ENCODE results near the gene ERRFI1.

Gene ERRFI1

DNA sequence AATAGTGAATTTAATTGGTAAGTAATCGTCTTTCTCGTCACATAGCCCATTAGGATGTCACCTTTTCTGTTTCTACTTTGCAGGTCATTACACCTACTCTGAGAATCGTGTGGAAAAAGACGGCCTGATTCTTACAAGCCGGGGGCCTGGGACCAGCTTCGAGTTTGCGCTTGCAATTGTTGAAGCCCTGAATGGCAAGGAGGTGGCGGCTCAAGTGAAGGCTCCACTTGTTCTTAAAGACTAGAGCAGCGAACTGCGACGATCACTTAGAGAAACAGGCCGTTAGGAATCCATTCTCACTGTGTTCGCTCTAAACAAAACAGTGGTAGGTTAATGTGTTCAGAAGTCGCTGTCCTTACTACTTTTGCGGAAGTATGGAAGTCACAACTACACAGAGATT, 41.3 kb downstream of the ERRFI1 start:
- TF ChIP-seq, protein P1, sequence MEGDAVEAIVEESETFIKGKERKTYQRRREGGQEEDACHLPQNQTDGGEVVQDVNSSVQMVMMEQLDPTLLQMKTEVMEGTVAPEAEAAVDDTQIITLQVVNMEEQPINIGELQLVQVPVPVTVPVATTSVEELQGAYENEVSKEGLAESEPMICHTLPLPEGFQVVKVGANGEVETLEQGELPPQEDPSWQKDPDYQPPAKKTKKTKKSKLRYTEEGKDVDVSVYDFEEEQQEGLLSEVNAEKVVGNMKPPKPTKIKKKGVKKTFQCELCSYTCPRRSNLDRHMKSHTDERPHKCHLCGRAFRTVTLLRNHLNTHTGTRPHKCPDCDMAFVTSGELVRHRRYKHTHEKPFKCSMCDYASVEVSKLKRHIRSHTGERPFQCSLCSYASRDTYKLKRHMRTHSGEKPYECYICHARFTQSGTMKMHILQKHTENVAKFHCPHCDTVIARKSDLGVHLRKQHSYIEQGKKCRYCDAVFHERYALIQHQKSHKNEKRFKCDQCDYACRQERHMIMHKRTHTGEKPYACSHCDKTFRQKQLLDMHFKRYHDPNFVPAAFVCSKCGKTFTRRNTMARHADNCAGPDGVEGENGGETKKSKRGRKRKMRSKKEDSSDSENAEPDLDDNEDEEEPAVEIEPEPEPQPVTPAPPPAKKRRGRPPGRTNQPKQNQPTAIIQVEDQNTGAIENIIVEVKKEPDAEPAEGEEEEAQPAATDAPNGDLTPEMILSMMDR (IDR thresholded peaks at IDR 0.05; ENCODE audit: insufficient read depth, missing control alignments): no peak
- FAIRE-seq: no peak

DNA sequence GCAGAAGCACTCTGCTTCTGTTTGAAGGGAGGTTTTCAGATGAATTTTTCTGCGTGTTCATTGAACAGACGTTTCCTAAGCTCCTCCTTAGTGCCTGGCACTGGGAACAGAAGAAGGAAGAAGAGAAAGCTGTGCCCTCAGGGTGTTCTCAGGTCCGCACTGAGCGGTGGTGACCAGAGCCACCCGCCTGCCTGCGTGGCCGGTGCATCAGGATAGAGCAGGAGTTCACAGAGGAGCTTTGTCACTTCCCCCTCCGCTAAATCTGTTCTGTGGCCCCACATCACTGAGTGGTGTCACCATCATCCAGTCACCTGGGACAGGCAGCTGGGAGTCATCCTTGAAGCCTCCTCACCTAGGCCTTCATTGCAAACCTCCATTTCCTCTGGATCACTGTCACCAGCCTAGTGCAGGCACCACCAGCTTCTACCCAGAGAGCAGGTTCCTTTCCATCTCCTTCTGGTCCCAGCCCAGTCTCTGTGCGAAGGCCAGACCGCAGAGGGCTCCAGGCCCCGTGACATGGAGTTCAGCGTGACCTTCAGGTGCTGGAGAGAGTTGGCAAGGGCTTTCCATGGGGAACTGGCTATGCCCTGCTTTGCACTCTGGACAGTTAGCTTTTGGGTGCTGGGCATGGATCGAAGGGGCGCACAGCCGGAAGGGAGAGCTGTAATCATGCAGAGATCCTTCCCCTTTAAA, 42.9 kb downstream of the ERRFI1 start:
- no peak for FAIRE-seq
- no peak for DNase-seq (ENCODE audit: insufficient read length, low spot score)
- TF ChIP-seq, protein P1 (IDR thresholded peaks at IDR 0.05; ENCODE audit: insufficient read depth, missing control alignments): no peak

More for the DNA sequence above, 41.3 kb downstream of the ERRFI1 start:
- no peak for DNase-seq (ENCODE audit: insufficient read length, low spot score)

DNA sequence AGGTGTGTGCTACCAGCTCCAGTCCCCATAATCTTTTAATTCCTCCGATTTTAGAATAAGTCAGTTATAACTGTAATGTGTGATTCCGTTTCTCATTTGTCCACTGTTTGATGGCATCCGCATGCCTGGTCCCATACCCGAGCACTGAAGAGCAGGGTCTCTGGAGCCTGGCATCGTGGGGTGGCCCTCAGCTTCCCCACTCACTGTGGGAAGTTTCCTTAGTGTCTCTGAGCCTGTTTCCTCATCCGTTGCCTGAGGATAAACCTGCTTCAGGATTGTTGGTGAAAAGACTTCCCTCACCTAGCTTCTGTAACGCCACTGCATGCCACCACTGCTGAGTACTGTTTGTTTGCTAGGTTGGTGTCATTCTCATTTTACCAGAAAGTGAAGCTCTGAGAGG, 45.1 kb downstream of the ERRFI1 start:
- DNase-seq (ENCODE audit: insufficient read length, low spot score): no peak
- FAIRE-seq: no peak
- TF ChIP-seq, protein P1 (IDR thresholded peaks at IDR 0.05; ENCODE audit: insufficient read depth, missing control alignments): no peak

DNA sequence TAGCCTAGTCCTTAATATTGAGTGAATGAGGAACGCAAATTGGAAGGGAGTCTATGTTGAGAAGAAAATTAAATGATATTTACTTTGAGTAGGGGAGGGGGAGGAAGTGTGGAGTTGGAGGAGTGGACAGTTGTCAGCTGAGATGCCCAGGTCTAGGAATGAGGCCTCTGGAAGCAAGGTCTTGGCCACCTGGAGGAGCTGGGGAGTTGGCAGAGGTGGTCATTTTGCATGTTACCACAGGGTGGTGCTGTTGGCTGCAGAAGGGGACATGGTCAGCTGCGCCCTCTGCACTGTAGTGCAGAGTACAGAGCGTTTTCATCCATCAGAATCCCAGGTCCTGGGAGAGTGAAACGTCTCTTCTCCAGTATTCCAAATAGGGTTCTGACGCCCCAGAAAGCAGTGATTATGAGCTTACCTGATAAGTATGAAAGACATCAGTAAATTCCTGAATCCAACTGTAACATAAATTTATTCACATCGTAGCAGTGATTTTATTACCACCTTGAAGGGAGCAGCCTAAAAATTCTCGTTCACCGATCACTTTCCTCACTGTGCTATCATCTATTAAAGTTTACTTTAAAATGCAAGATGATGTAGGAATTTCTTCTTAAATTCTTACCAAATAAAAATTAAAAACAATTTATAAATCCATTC, 50.8 kb downstream of the ERRFI1 start:
- no peak for FAIRE-seq
- peak; percentile 41 for DNase-seq (ENCODE audit: insufficient read length, low spot score)
- TF ChIP-seq, protein P1 (IDR thresholded peaks at IDR 0.05; ENCODE audit: insufficient read depth, missing control alignments): peak; percentile 76

DNA sequence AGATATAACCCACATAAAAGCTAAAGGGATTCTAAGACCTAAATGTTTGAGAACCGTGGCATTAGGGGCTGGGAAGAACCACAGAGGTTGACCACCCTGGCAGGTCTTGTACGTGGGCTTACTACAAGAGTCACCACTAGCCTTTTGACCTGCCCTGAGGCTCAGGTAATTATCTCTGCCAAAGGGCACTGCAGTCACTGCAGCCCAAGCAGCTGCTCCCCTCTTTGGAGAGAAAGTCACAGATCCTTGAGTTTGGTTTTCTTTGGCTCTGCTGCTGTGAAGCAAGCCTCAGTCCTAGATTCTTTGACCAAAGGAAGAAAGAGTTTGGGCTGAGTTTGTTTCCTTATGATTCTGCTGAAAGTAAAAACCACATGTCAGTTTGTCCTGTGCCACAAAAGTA, 53.0 kb downstream of the ERRFI1 start:
- TF ChIP-seq, protein P1 (IDR thresholded peaks at IDR 0.05; ENCODE audit: insufficient read depth, missing control alignments): no peak
- DNase-seq (ENCODE audit: insufficient read length, low spot score): no peak
- no peak for FAIRE-seq

DNA sequence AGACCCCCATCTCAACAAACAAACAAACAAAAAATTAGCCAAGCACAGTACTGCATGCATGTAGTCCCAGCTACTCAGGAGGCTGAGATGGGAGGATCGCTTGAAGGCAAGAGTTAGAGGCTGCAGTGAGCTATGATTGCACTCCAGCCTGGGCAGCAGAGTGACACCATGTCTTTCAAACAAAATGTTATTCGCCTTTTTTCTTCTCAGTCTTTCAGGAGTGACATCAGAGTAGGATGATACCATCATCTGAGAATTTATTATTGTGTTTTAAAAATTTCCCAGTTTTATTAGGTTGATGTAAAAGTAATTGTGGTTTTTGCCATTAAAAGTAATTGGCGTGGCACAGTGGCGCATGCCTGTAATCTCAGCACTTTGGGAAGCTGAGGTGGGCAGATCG, 53.8 kb downstream of the ERRFI1 start:
- no peak for FAIRE-seq
- no peak for DNase-seq (ENCODE audit: insufficient read length, low spot score)
- TF ChIP-seq, protein P1 (IDR thresholded peaks at IDR 0.05; ENCODE audit: insufficient read depth, missing control alignments): no peak

DNA sequence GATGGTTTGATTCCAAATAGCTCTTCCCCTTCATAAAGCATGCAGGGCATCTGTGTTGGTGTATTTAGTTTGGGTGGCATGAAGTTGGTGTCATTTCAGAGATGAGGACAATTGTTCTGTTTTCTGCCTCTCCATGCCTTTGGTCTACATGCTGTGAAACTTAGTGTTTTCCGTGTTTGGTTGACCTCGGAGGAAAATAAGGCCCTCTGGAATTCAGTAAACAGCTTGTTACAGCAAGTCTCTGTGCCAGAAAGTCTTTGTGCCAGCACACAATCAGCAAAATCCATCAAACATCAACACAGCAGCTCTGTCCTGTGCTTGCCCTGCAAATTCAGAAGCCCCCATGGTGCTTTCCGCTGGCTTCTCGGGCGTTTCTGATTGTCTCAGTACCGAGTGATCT, 55.1 kb downstream of the ERRFI1 start:
- DNase-seq (ENCODE audit: insufficient read length, low spot score) (no peak), FAIRE-seq (no peak)
- TF ChIP-seq, protein P1 (IDR thresholded peaks at IDR 0.05; ENCODE audit: insufficient read depth, missing control alignments): no peak
